Urothelium cell line (cell line): ENCODE measurements around the gene GFRA4.

Experiments used
- DNase-seq: peaks from one replicate; pipeline ENCODE4 v3.0.0; 2011; ENCODE audit warnings: low spot score, mixed read lengths
- FAIRE-seq: peaks from 2 replicates; lab custom pipeline; 2011; peaks lifted over from hg19 to GRCh38; lab: Jason Lieb, UNC

The GFRA4 gene

GRCh38 chr20:3674995-3675900 lies 12.0 kb upstream of the GFRA4 start:
- DNase-seq (no peak), FAIRE-seq (no peak)

- DNase-seq (peak; percentile 21), FAIRE-seq (no peak)
These were observed 11.2 kb upstream of the GFRA4 start for GRCh38 chr20:3674447-3674846.

GRCh38 chr20:3673221-3674070 lies 10.2 kb upstream of the GFRA4 start:
- DNase-seq (no peak), FAIRE-seq (no peak)

- FAIRE-seq = no peak
- DNase-seq = no peak
These were observed 9.5 kb upstream of the GFRA4 start for GRCh38 chr20:3672547-3673171.

GRCh38 chr20:3671986-3672546 lies 8.9 kb upstream of the GFRA4 start:
- FAIRE-seq = no peak

GRCh38 chr20:3670945-3671344 lies 7.7 kb upstream of the GFRA4 start:
- DNase-seq (no peak), FAIRE-seq (no peak)

More at GRCh38 chr20:3671986-3672546, 8.9 kb upstream of the GFRA4 start:
- no peak for DNase-seq

GRCh38 chr20:3670511-3670910 lies 7.3 kb upstream of the GFRA4 start:
- no peak for DNase-seq
- FAIRE-seq = no peak

GRCh38 chr20:3669710-3670367 lies 6.6 kb upstream of the GFRA4 start:
- DNase-seq (no peak), FAIRE-seq (no peak)

- no peak for DNase-seq
- FAIRE-seq = no peak
These were observed 4.3 kb upstream of the GFRA4 start for GRCh38 chr20:3667434-3668037.

GRCh38 chr20:3663858-3664257 lies 659 bp upstream of the GFRA4 start:
- FAIRE-seq (no peak), DNase-seq (no peak)

GRCh38 chr20:3661814-3662665 lies 1.2 kb downstream of the GFRA4 start:
- DNase-seq = no peak
- no peak for FAIRE-seq

- no peak for DNase-seq
- no peak for FAIRE-seq
These were observed 2.0 kb downstream of the GFRA4 start for GRCh38 chr20:3661060-3661813.

GRCh38 chr20:3660262-3661059 lies 2.7 kb downstream of the GFRA4 start:
- DNase-seq (no peak), FAIRE-seq (no peak)

- DNase-seq (no peak), FAIRE-seq (no peak)
These were observed 3.5 kb downstream of the GFRA4 start for GRCh38 chr20:3659492-3660261.

- DNase-seq (no peak), FAIRE-seq (no peak)
These were observed 4.3 kb downstream of the GFRA4 start for GRCh38 chr20:3658716-3659491.
